HCT116 (cell line): Measurements from ENCODE around the gene SULT1B1. TPM values are rescaled to one million over a fixed set of nuclear protein-coding genes. Genes with fewer than 3 reads are reported as not detected.

ENCODE experiments used
- ATAC-seq: fragments of 200-7000 bp; cut with Tn5 transposase; 2 replicates; pipeline ENCODE4 v1.9.1; 2020; ENCODE audit warnings: mild to moderate bottlenecking, moderate library complexity
- BruUV-seq: library from RNA; stranded (reverse); fragments of 400-500 nt; replicated peaks from 2 replicates; lab custom pipeline; 2021; lab: Mats Ljungman, UMichigan
- CTCF ChIA-PET: fragments of 300-600 bp; sonication (Branson Sonifier 250); formaldehyde crosslinking; loops from one replicate; lab custom pipeline; 2021; ENCODE audit warnings: antibody characterized with exemption; lab: Charles Lee
- POLR2A ChIA-PET: fragments of 300-600, 350-600 bp; sonication (Branson Sonifier 250); formaldehyde crosslinking; loops from one replicate; lab custom pipeline; 2021; ENCODE audit warnings: antibody characterized with exemption; lab: Charles Lee
- RAD21 ChIA-PET, 2 experiments: fragments of 300-600 bp; sonication (Branson Sonifier 250); formaldehyde crosslinking; loops; one replicate each; lab custom pipeline; 2023; ENCODE audit warnings: low total read pairs in 2 of 2; ENCODE audit not compliant: uncharacterized antibody in 2 of 2, unreplicated experiment in 2 of 2, low non-redundant PET in 1 of 2; lab: Charles Lee
- DNase-seq: peaks from one replicate; pipeline ENCODE4 v3.0.0-alpha.2; 2010; ENCODE audit warnings: low read depth, low spot score
- H2AFZ ChIP-seq: fragments of 200-600 bp; shearing (Covaris generic), sonication (generic); 2 replicates; pipeline ENCODE4 v1.6.1; 2017; ENCODE audit warnings: low read depth, mixed run types, mixed read lengths, antibody characterized with exemption, low read length; ENCODE audit not compliant: poor library complexity, severe bottlenecking
- H3K27ac ChIP-seq: 2 replicates; pipeline ENCODE4 v1.5.1; 2012; ENCODE audit warnings: low read depth, low read length
- H3K27me3 ChIP-seq: fragments of 200-600 bp; sonication (generic); 2 replicates; pipeline ENCODE4 v1.6.1; 2016; ENCODE audit warnings: mixed run types, low read length, mixed read lengths; ENCODE audit not compliant: insufficient read depth
- H3K36me3 ChIP-seq, 2 experiments: fragments of 200-500 bp in 1 of 2; fragments of 200-600 bp in 1 of 2; sonication (Bioruptor generic) in 1 of 2; sonication (generic) in 1 of 2; 2 replicates each; pipeline versions ENCODE4 v1.5.1 to v1.6.1; 2014 to 2016; ENCODE audit warnings: low read length in 2 of 2, inconsistent platforms in 1 of 2, mixed read lengths in 1 of 2, mixed run types in 1 of 2; ENCODE audit not compliant: insufficient read depth in 2 of 2, control insufficient read depth in 1 of 2
- H3K4me1 ChIP-seq, 2 experiments: fragments of 200-600 bp in 1 of 2; sonication (generic) in 1 of 2; 2 replicates each; pipeline versions ENCODE4 v1.5.1 to v1.6.1; 2012 to 2017; ENCODE audit warnings: low read length in 2 of 2, inconsistent platforms in 1 of 2, mild to moderate bottlenecking in 1 of 2, mixed read lengths in 1 of 2, mixed run types in 1 of 2, moderate library complexity in 1 of 2; ENCODE audit not compliant: insufficient read depth in 2 of 2, control insufficient read depth in 1 of 2
- H3K4me2 ChIP-seq: fragments of 200-600 bp; sonication (generic); 2 replicates; pipeline ENCODE4 v1.6.1; 2017; ENCODE audit warnings: mixed run types, low read length, mixed read lengths
- H3K4me3 ChIP-seq, 2 experiments: fragments of 200-600 bp in 1 of 2; sonication (generic) in 1 of 2; replicated peaks in 1 of 2; 2 replicates each; pipeline ENCODE4 v1.5.1; 2011 to 2016; ENCODE audit warnings: low read length in 2 of 2, control low read depth in 1 of 2, low read depth in 1 of 2, mild to moderate bottlenecking in 1 of 2, mixed read lengths in 1 of 2, mixed run types in 1 of 2
- H3K79me2 ChIP-seq: fragments of 200-600 bp; sonication (generic); 2 replicates; pipeline ENCODE4 v1.6.1; 2017; ENCODE audit warnings: mild to moderate bottlenecking, mixed run types, low read length, moderate library complexity, mixed read lengths; ENCODE audit not compliant: insufficient read depth
- H3K9ac ChIP-seq: fragments of 200-600 bp; sonication (generic); 2 replicates; pipeline ENCODE4 v1.6.1; 2016; ENCODE audit warnings: low read length, mixed read lengths
- H3K9me2 ChIP-seq: fragments of 200-600 bp; sonication (generic), shearing (Covaris generic); 2 replicates; pipeline ENCODE4 v1.6.1; 2017; ENCODE audit warnings: mixed run types, mild to moderate bottlenecking, moderate library complexity; ENCODE audit not compliant: insufficient read depth
- H3K9me3 ChIP-seq, 2 experiments: fragments of 200-500 bp in 1 of 2; fragments of 200-600 bp in 1 of 2; sonication (Bioruptor generic) in 1 of 2; sonication (generic) in 1 of 2; 2 replicates each; pipeline ENCODE4 v1.6.1; 2014 to 2017; ENCODE audit warnings: low read length in 2 of 2, mixed read lengths in 2 of 2, inconsistent platforms in 1 of 2, low read depth in 1 of 2, mild to moderate bottlenecking in 1 of 2, mixed run types in 1 of 2, moderate library complexity in 1 of 2; ENCODE audit not compliant: control insufficient read depth in 1 of 2, insufficient read depth in 1 of 2
- H4K20me1 ChIP-seq: fragments of 200-600 bp; sonication (generic), shearing (Covaris generic); 2 replicates; pipeline ENCODE4 v1.6.1; 2017; ENCODE audit warnings: mixed run types, mild to moderate bottlenecking, moderate library complexity; ENCODE audit not compliant: insufficient read depth
- ATF3 ChIP-seq: IDR thresholded peaks from 2 replicates; pipeline ENCODE4 v1.6.1; 2012
- CBX3 ChIP-seq: IDR thresholded peaks from 2 replicates; pipeline ENCODE4 v1.6.1; 2012; ENCODE audit warnings: low read depth
- CTCF ChIP-seq, 3 experiments: fragments of 200-600 bp in 1 of 3; sonication (generic) in 1 of 3; IDR thresholded peaks in 2 of 3; conservative IDR thresholded peaks in 1 of 3; 2 replicates each; pipeline ENCODE4 v1.5.1; 2012 to 2017; ENCODE audit warnings: low read depth in 2 of 3, low read length in 2 of 3, antibody characterized with exemption in 1 of 3, borderline replicate concordance in 1 of 3, control low read depth in 1 of 3, mild to moderate bottlenecking in 1 of 3, mixed read lengths in 1 of 3, mixed run types in 1 of 3, moderate library complexity in 1 of 3; ENCODE audit not compliant: insufficient read depth in 1 of 3
- EGR1 ChIP-seq: IDR thresholded peaks from 2 replicates; pipeline ENCODE4 v1.6.1; 2012; ENCODE audit warnings: low read depth
- ELF1 ChIP-seq: IDR thresholded peaks from 2 replicates; pipeline ENCODE4 v1.6.1; 2012; ENCODE audit warnings: low read depth, borderline replicate concordance
- EZH2 ChIP-seq: fragments of 200-600 bp; sonication (generic); IDR thresholded peaks from 2 replicates; pipeline ENCODE4 v1.6.1; 2017; ENCODE audit warnings: antibody characterized with exemption, mixed run types
- EZH2phosphoT487 ChIP-seq: fragments of 200-600 bp; IDR thresholded peaks from 2 replicates; pipeline ENCODE4 v1.6.1; 2018; ENCODE audit warnings: antibody characterized with exemption, borderline replicate concordance
- JUND ChIP-seq: IDR thresholded peaks from 2 replicates; pipeline ENCODE4 v1.6.1; 2012
- POLR2A ChIP-seq: IDR thresholded peaks from 2 replicates; pipeline ENCODE4 v1.7.0; 2011; ENCODE audit warnings: borderline replicate concordance; ENCODE audit not compliant: insufficient read depth, insufficient read length; ENCODE audit errors: extremely low read depth
- POLR2AphosphoS5 ChIP-seq: IDR thresholded peaks from 2 replicates; pipeline ENCODE4 v1.6.1; 2011; ENCODE audit warnings: mild to moderate bottlenecking, low read depth, low read length, moderate library complexity
- RAD21 ChIP-seq: IDR thresholded peaks from 2 replicates; pipeline ENCODE4 v1.6.1; 2012; ENCODE audit warnings: low read depth, mild to moderate bottlenecking
- SIN3A ChIP-seq: IDR thresholded peaks from 2 replicates; pipeline ENCODE4 v1.6.1; 2012; ENCODE audit warnings: low read depth
- SRF ChIP-seq: IDR thresholded peaks from 2 replicates; pipeline ENCODE4 v1.6.1; 2012; ENCODE audit warnings: low read depth
- TCF7L2 ChIP-seq: IDR thresholded peaks from 2 replicates; pipeline ENCODE4 v1.7.0; 2011; ENCODE audit warnings: borderline replicate concordance, inconsistent platforms; ENCODE audit not compliant: insufficient read depth, insufficient read length; ENCODE audit errors: extremely low read depth
- YY1 ChIP-seq: IDR thresholded peaks from 2 replicates; pipeline ENCODE4 v1.6.1; 2011; ENCODE audit warnings: low read length, low read depth, moderate library complexity, mild to moderate bottlenecking; ENCODE audit not compliant: insufficient replicate concordance; ENCODE audit errors: extremely low read depth
- ZFX ChIP-seq: fragments of 450-650 bp; IDR thresholded peaks from 2 replicates; pipeline ENCODE4 v1.6.1; 2017
- ZNF274 ChIP-seq: fragments of 200-500 bp; sonication (Bioruptor generic); IDR thresholded peaks from 2 replicates; pipeline ENCODE4 v1.6.1; 2014; ENCODE audit warnings: mild to moderate bottlenecking, low read depth, low read length, inconsistent platforms
- intact Hi-C: fragments of 100-400 bp; cut with micrococcal nuclease; formaldehyde crosslinking; loops from 2 replicates; pipeline ENCODE4 v1.10.0; 2022
- total RNA-seq: library from RNA; stranded (reverse); gene quantifications from one replicate; pipeline ENCODE4 v1.2.1, GENCODE V29; 2021; ENCODE audit not compliant: unreplicated experiment
- TF ChIP-seq, protein P1 (sequence below): IDR thresholded peaks from 2 replicates; pipeline ENCODE4 v1.6.1; 2012

Gene SULT1B1
- total RNA-seq, 1 experiment from 2014 or later = 0.10 TPM

DNA sequence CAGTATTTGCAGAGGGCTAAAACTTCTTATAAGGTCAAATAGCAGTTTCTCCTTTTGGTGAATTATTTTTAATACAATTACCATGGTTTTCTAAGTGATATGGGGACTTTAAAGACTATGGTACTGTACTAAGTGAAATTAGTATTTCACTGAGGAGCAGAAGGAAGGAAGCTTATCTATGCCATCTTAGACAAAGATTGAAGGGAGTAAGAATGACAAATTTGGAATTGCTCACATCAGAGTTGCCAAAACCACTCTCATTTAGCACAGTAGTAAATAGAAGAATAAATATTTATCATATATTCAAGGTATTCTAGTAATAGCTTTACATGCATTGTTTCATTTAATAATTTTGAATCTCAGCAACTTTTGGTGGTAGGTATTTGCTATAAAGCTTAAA is 30.4 kb downstream of the SULT1B1 start:
- RAD21 ChIA-PET = no interaction called here
- BruUV-seq = no TSS peak

More for the DNA sequence above, 30.4 kb downstream of the SULT1B1 start:
- Histone ChIP-seq H3K9me3 (no peaks in the 10 kb centered on the region), H4K20me1 (no peaks in the 10 kb centered on the region; the same call in 1 of the 2 replicates), H3K4me2 (no peak overlapping the region), H2AFZ (no peak overlapping the region), H3K79me2 (no peaks in the 10 kb centered on the region), H3K4me3 (no peak overlapping the region), H3K36me3 (no peaks in the 10 kb centered on the region), H3K9ac (no peak overlapping the region), H3K4me1 (no peaks in the 10 kb centered on the region), H3K27ac (no peak overlapping the region), H3K27me3 (no peaks in the 10 kb centered on the region), H3K9me2 (no peaks in the 10 kb centered on the region)
- DNase-seq = no peak
- POLR2A ChIA-PET = no interaction called here
- intact Hi-C loops = no loop called here
- CTCF ChIA-PET = no interaction called here
- no peak for ATAC-seq
- no peak for TF ChIP-seq TCF7L2
- no peak for TF ChIP-seq YY1
- TF ChIP-seq ZFX = no peak
- no peak for TF ChIP-seq EZH2
- no peak for TF ChIP-seq JUND
- TF ChIP-seq EZH2phosphoT487 = no peak
- TF ChIP-seq ELF1 = no peak
- TF ChIP-seq, protein P1, sequence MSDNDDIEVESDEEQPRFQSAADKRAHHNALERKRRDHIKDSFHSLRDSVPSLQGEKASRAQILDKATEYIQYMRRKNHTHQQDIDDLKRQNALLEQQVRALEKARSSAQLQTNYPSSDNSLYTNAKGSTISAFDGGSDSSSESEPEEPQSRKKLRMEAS = no peak
- TF ChIP-seq ZNF274 = no peak
- no peak for TF ChIP-seq CBX3
- TF ChIP-seq CTCF (IDR thresholded peaks at IDR 0.05 in 2 of 3, conservative IDR thresholded peaks at IDR 0.05 in 1 of 3; ENCODE audit: borderline replicate concordance in 1 of 3, insufficient read depth in 1 of 3, low read depth in 2 of 3, low read length in 2 of 3) = no peak
- TF ChIP-seq POLR2AphosphoS5 = no peak
- TF ChIP-seq POLR2A = no peak
- no peak for TF ChIP-seq SIN3A
- no peak for TF ChIP-seq RAD21
- TF ChIP-seq ATF3 = no peak
- TF ChIP-seq SRF = no peak
- no peak for TF ChIP-seq EGR1
